GM21515 (cell line): Measurements from ENCODE around the gene TDRD10.

Source experiments
- ATAC-seq: cut with Tn5 transposase; IDR thresholded peaks from one replicate; pipeline ENCODE4 v1.9.1; 2021; ENCODE audit not compliant: unreplicated experiment

TDRD10 gene

GRCh38 chr1:154575951-154576566, 74.0 kb downstream of the TDRD10 start:
- ATAC-seq = no peak

GRCh38 chr1:154577346-154578057, 75.5 kb downstream of the TDRD10 start:
- no peak for ATAC-seq

- no peak for ATAC-seq
Observed at GRCh38 chr1:154578058-154578418, 76.0 kb downstream of the TDRD10 start.

- no peak for ATAC-seq
Observed at GRCh38 chr1:154579374-154579773, 77.4 kb downstream of the TDRD10 start.

GRCh38 chr1:154581766-154582165, 79.7 kb downstream of the TDRD10 start:
- no peak for ATAC-seq

GRCh38 chr1:154582885-154583284, 80.9 kb downstream of the TDRD10 start:
- ATAC-seq = no peak

- ATAC-seq = no peak
Observed at GRCh38 chr1:154583773-154584172, 81.8 kb downstream of the TDRD10 start.

- ATAC-seq = no peak
Observed at GRCh38 chr1:154584267-154584994, 82.4 kb downstream of the TDRD10 start.

GRCh38 chr1:154586231-154586630, 84.2 kb downstream of the TDRD10 start:
- ATAC-seq = no peak

GRCh38 chr1:154586641-154587040, 84.6 kb downstream of the TDRD10 start:
- no peak for ATAC-seq

- no peak for ATAC-seq
Observed at GRCh38 chr1:154589780-154590179, 87.8 kb downstream of the TDRD10 start.

- no peak for ATAC-seq
Observed at GRCh38 chr1:154590756-154591155, 88.7 kb downstream of the TDRD10 start.

- no peak for ATAC-seq
Observed at GRCh38 chr1:154591206-154591605, 89.2 kb downstream of the TDRD10 start.

- no peak for ATAC-seq
Observed at GRCh38 chr1:154593390-154593789, 91.4 kb downstream of the TDRD10 start.

- ATAC-seq = no peak
Observed at GRCh38 chr1:154594811-154595210, 92.8 kb downstream of the TDRD10 start.

- no peak for ATAC-seq
Observed at GRCh38 chr1:154595621-154596020, 93.6 kb downstream of the TDRD10 start.
